Keratinocyte (primary cell): ENCODE measurements around the gene CCM2. TPM values are rescaled to one million over a fixed set of nuclear protein-coding genes. Genes with fewer than 3 reads are reported as not detected.
"Not testable (repeated sequence)": the region's sequence is repeated elsewhere in the genome, so short reads cannot be mapped to it uniquely, and the experiment has no call there.

ENCODE experiments used
- DNase-seq: peaks from one replicate; pipeline ENCODE4 v3.0.0-alpha.2; 2011; ENCODE audit warnings: low read depth, missing footprints, low spot score
- FAIRE-seq: peaks from 2 replicates; lab custom pipeline; 2011; peaks lifted over from hg19 to GRCh38; lab: Jason Lieb, UNC
- H2AFZ ChIP-seq: 2 replicates; pipeline ENCODE4 v1.6.0; 2012; ENCODE audit warnings: low read length, control low read depth, inconsistent platforms; ENCODE audit not compliant: control insufficient read depth
- H3K27ac ChIP-seq: 2 replicates; pipeline ENCODE4 v1.5.1; 2011; ENCODE audit warnings: low read length; ENCODE audit not compliant: control insufficient read depth, insufficient read depth
- H3K27me3 ChIP-seq: 3 replicates; pipeline ENCODE4 v1.6.0; 2011; ENCODE audit warnings: low read length; ENCODE audit not compliant: control insufficient read depth, insufficient read depth; ENCODE audit errors: extremely low read depth
- H3K36me3 ChIP-seq, 2 experiments: 2 replicates in 1 of 2; 3 replicates in 1 of 2; pipeline ENCODE4 v1.5.1; 2011; ENCODE audit warnings: low read length in 2 of 2, mild to moderate bottlenecking in 1 of 2; ENCODE audit not compliant: control insufficient read depth in 2 of 2, insufficient read depth in 2 of 2; ENCODE audit errors: extremely low read depth in 1 of 2
- H3K4me1 ChIP-seq: 3 replicates; pipeline ENCODE4 v1.5.1; 2011; ENCODE audit warnings: low read length; ENCODE audit not compliant: control insufficient read depth, insufficient read depth; ENCODE audit errors: extremely low read depth
- H3K4me2 ChIP-seq: 3 replicates; pipeline ENCODE4 v1.6.0; 2011; ENCODE audit warnings: low read depth, low read length; ENCODE audit not compliant: control insufficient read depth, insufficient read depth; ENCODE audit errors: extremely low read depth
- H3K4me3 ChIP-seq, 3 experiments: fragments of 200-600 bp in 1 of 3; sonication (generic) in 1 of 3; 2 replicates in 2 of 3; 3 replicates in 1 of 3; pipeline ENCODE4 v1.5.1; 2011 to 2016; ENCODE audit warnings: low read length in 3 of 3, mild to moderate bottlenecking in 3 of 3, control low read depth in 2 of 3, inconsistent platforms in 1 of 3, low read depth in 1 of 3, mixed read lengths in 1 of 3, mixed run types in 1 of 3, moderate library complexity in 1 of 3; ENCODE audit not compliant: control insufficient read depth in 2 of 3, insufficient read depth in 2 of 3; ENCODE audit errors: extremely low read depth in 1 of 3
- H3K79me2 ChIP-seq: 2 replicates; pipeline ENCODE4 v1.6.0; 2012; ENCODE audit warnings: low read length; ENCODE audit not compliant: control insufficient read depth, insufficient read depth
- H3K9ac ChIP-seq: 3 replicates; pipeline ENCODE4 v1.6.0; 2011; ENCODE audit warnings: low read length; ENCODE audit not compliant: control insufficient read depth, insufficient read depth; ENCODE audit errors: extremely low read depth
- H3K9me1 ChIP-seq: 3 replicates; pipeline ENCODE4 v1.6.0; 2011; ENCODE audit warnings: low read length; ENCODE audit not compliant: control insufficient read depth, insufficient read depth; ENCODE audit errors: extremely low read depth
- H3K9me3 ChIP-seq: 2 replicates; pipeline ENCODE4 v1.5.1; 2012; ENCODE audit warnings: low read depth, low read length; ENCODE audit not compliant: control insufficient read depth
- H4K20me1 ChIP-seq: 3 replicates; pipeline ENCODE4 v1.6.0; 2011; ENCODE audit warnings: low read length; ENCODE audit not compliant: control insufficient read depth, insufficient read depth; ENCODE audit errors: extremely low read depth
- CTCF ChIP-seq, 3 experiments: IDR thresholded peaks in 1 of 3; conservative IDR thresholded peaks in 1 of 3; optimal IDR thresholded peaks in 1 of 3; 2 replicates in 2 of 3; 3 replicates in 1 of 3; pipeline versions ENCODE3 to v1.5.1; 2011; ENCODE audit warnings: low read length in 3 of 3, mild to moderate bottlenecking in 3 of 3, moderate library complexity in 2 of 3, control low read depth in 1 of 3, inconsistent platforms in 1 of 3; ENCODE audit not compliant: insufficient read depth in 2 of 3; ENCODE audit errors: extremely low read depth in 1 of 3
- EZH2 ChIP-seq: IDR thresholded peaks from one replicate; pipeline ENCODE4 v1.6.1; 2012; ENCODE audit warnings: inconsistent platforms, mild to moderate bottlenecking, low read length, moderate library complexity
- dilution Hi-C: fragments of 300-500 bp; cut with MboI; formaldehyde crosslinking; loops from one replicate; pipeline ENCODE4 v1.7.0; 2020; ENCODE audit warnings: low sequenced_read_pairs; ENCODE audit not compliant: extremely low pct_ligation_motif_present
- polyA plus RNA-seq, 5 experiments: library from polyadenylated mRNA; depleted of rRNA in 3 of 5; stranded (reverse) in 3 of 5; stranded (forward) in 1 of 5; unstranded in 1 of 5; fragments of >200 nt; gene quantifications; 1 replicate in 1 of 5; 2 replicates in 3 of 5; 3 replicates in 1 of 5; pipeline versions ENCODE4 v1.2.1 to v1.2.3, GENCODE V29; 2011 to 2012; ENCODE audit warnings: missing spikeins in 2 of 5, low read depth in 1 of 5, low replicate concordance in 1 of 5

Gene CCM2
- polyA plus RNA-seq, 1 donor (not counting 4 experiments of a cell fraction or from before 2014, with no cell fraction given) = 44.8 TPM

DNA sequence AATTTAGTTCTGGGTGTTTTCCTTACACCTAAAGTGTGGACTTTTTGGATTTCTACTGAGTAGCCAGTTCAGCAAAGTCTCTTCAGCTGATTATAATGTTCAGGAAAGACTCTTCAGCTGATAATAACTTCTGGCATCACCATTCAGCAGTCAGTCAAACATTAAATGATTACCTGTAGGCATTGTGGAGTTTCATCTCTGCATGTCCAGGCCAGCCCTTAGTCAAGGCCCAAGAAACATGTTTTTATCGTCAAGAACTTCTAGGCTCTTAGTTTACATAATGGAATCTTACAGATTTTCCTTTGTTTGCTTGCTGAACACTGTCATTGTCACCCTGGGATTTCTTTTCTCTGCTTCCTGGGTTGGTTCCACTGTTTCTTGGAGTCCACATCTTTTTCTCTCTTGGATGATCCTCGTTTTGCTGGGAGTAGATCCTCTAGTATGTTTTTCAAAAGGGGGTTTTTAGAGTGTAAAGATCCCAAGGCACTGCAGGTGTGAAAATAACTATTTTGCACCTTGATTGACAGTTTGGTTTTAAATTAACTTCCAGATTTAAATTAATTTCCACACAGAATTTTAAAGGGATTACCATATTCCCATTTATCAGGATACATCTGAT is 24.2 kb downstream of the CCM2 start:
- Histone ChIP-seq H3K4me2 (peak overlapping the region; percentile 20), H3K9me1 (no peaks in the 10 kb centered on the region), H3K4me3 (no peak overlapping the region), H3K4me1 (peaks cover 51% of the 10 kb centered on the region), H3K27ac (peak overlapping the region; percentile 33), H4K20me1 (peaks cover 2% of the 10 kb centered on the region), H3K9ac (no peak overlapping the region), H3K9me3 (no peaks in the 10 kb centered on the region), H3K79me2 (peaks cover 56% of the 10 kb centered on the region), H2AFZ (no peak overlapping the region), H3K36me3 (peaks cover 0 to 9% of the 10 kb centered on the region in 2 experiments), H3K27me3 (no peaks in the 10 kb centered on the region)
- TF ChIP-seq CTCF (optimal IDR thresholded peaks at IDR 0.05 in 1 of 3, IDR thresholded peaks at IDR 0.05 in 1 of 3, conservative IDR thresholded peaks at IDR 0.05 in 1 of 3; ENCODE audit: extremely low read depth in 1 of 3, insufficient read depth in 2 of 3, low read length in 3 of 3) = no peak
- no peak for TF ChIP-seq EZH2
- dilution Hi-C loops = no loop called here
- no peak for DNase-seq
- peak; percentile 88 for FAIRE-seq

GRCh38 chr7:45025473-45025872 is 25.5 kb downstream of the CCM2 start:
- H3K4me1 ChIP-seq = peaks cover 51% of the 10 kb centered on the region
- DNase-seq, dilution Hi-C loops, H3K9me3 ChIP-seq, FAIRE-seq, H3K27ac ChIP-seq, H3K9me1 ChIP-seq, H4K20me1 ChIP-seq, H2AFZ ChIP-seq, H3K9ac ChIP-seq, H3K4me3 ChIP-seq, H3K36me3 ChIP-seq, H3K27me3 ChIP-seq: not testable (repeated sequence)
- H3K4me2 ChIP-seq = peak overlapping the region; percentile 49
- H3K79me2 ChIP-seq = peaks cover 58% of the 10 kb centered on the region

GRCh38 chr7:45026013-45026412 is 26.0 kb downstream of the CCM2 start:
- peaks cover 48% of the 10 kb centered on the region for H3K4me1 ChIP-seq
- H3K9me1 ChIP-seq = no peaks in the 10 kb centered on the region
- no peak overlapping the region for H3K4me3 ChIP-seq
- H3K36me3 ChIP-seq = peaks cover 4 to 9% of the 10 kb centered on the region in 2 experiments
- no peaks in the 10 kb centered on the region for H3K27me3 ChIP-seq
- no peak overlapping the region for H3K9ac ChIP-seq
- peaks cover 55% of the 10 kb centered on the region for H3K79me2 ChIP-seq
- H2AFZ ChIP-seq = no peak overlapping the region
- peaks cover 2% of the 10 kb centered on the region for H4K20me1 ChIP-seq
- H3K4me2 ChIP-seq = peak overlapping the region; percentile 49
- dilution Hi-C loops = no loop called here
- TF ChIP-seq CTCF (optimal IDR thresholded peaks at IDR 0.05 in 1 of 3, IDR thresholded peaks at IDR 0.05 in 1 of 3, conservative IDR thresholded peaks at IDR 0.05 in 1 of 3; ENCODE audit: extremely low read depth in 1 of 3, insufficient read depth in 2 of 3, low read length in 3 of 3) (no peak), EZH2 (no peak)
- DNase-seq (no peak), FAIRE-seq (peak; percentile 32)
- H3K9me3 ChIP-seq = no peaks in the 10 kb centered on the region
- H3K27ac ChIP-seq = peak overlapping the region; percentile 25
